ENCODE results near the gene TEX13B.

The TEX13B gene

DNA sequence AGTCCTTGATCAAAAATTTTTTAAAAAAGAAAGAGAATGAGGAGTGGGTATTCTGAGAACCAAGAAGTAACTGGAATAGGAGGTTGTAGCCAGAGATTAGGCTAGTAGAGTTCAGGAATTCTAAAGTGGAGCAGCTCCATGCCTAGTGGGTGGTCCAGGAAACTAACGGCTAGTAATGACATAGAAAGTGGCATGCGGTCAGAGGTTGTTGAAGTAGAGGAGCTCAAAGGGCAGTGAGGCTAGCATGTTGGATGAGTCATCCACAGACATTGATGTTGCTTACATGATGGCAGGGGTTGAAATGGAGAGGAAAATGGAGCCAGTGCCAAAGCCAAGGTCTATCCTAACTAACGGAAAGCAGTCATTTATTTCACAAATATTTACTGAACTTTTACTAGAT is 42.1 kb downstream of the TEX13B start:
- no peak for DNase-seq (ENCODE audit: low read depth)

DNA sequence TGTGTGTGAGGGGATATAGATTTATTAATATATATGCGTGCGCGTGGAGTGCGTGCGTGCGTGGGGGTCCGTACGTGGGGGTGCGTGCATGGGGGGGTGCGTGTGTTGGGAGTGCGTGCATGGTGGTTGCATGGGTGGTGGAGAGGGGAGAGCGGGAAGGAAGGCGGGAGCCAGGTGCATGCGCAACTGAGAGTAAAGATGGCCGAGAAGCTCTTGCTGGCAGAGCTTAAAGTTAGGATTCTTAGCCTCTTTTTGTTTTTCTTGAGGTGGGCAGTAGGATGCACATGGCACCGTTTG is 45.8 kb downstream of the TEX13B start:
- TF ChIP-seq, protein P1, sequence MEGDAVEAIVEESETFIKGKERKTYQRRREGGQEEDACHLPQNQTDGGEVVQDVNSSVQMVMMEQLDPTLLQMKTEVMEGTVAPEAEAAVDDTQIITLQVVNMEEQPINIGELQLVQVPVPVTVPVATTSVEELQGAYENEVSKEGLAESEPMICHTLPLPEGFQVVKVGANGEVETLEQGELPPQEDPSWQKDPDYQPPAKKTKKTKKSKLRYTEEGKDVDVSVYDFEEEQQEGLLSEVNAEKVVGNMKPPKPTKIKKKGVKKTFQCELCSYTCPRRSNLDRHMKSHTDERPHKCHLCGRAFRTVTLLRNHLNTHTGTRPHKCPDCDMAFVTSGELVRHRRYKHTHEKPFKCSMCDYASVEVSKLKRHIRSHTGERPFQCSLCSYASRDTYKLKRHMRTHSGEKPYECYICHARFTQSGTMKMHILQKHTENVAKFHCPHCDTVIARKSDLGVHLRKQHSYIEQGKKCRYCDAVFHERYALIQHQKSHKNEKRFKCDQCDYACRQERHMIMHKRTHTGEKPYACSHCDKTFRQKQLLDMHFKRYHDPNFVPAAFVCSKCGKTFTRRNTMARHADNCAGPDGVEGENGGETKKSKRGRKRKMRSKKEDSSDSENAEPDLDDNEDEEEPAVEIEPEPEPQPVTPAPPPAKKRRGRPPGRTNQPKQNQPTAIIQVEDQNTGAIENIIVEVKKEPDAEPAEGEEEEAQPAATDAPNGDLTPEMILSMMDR (IDR thresholded peaks at IDR 0.05; ENCODE audit: control insufficient read depth, insufficient read depth, low read depth, low read length, missing control alignments), result no peak
- no peak overlapping the region for H3K4me3 ChIP-seq (ENCODE audit: control insufficient read depth, low read depth, low read length)
- DNase-seq (ENCODE audit: low read depth), result no peak

More for the DNA sequence above, 42.1 kb downstream of the TEX13B start:
- TF ChIP-seq, protein P1 (IDR thresholded peaks at IDR 0.05; ENCODE audit: control insufficient read depth, insufficient read depth, low read depth, low read length, missing control alignments), result no peak
- H3K4me3 ChIP-seq (ENCODE audit: control insufficient read depth, low read depth, low read length), result no peak overlapping the region

DNA sequence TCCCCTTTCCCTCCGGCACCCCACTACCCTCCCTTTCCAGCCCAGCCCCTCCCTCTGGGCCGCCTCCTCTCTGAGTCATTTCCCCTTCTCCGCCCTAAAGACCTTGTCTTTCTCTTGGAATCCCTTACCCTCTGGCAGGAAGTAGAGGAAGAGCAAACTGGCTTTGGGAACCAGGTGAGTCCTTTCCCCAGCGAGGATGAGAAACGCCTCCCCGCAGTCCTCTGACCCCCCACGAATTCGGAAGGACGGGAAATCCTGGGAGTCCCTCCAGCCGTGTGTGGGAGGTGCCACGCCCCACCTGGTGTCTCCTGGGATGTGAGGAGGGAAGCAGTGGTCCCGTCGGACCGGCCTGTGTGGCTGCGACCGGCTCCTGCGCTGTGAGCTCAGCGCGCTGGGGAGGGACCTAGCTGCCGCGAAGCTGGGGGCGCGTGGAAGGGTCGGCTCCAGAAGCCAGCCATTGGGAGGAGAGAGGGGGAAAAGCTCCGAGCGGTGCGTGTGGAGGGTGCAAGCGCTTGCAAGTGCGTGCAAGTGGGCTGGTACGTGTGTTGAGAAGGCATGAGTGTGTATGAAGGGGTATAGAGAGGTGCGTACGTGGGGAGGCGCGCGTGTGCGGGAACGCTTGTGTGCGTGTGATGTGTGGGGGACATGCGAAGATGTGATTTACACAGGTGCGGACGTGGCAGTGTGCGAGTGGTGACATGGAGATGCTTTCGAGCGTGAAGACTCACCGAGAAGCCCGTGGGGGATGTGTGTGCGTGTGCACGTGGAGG is 46.3 kb downstream of the TEX13B start:
- DNase-seq (ENCODE audit: low read depth), result no peak
- no peak overlapping the region for H3K4me3 ChIP-seq (ENCODE audit: control insufficient read depth, low read depth, low read length)
- TF ChIP-seq, protein P1 (IDR thresholded peaks at IDR 0.05; ENCODE audit: control insufficient read depth, insufficient read depth, low read depth, low read length, missing control alignments), result no peak

DNA sequence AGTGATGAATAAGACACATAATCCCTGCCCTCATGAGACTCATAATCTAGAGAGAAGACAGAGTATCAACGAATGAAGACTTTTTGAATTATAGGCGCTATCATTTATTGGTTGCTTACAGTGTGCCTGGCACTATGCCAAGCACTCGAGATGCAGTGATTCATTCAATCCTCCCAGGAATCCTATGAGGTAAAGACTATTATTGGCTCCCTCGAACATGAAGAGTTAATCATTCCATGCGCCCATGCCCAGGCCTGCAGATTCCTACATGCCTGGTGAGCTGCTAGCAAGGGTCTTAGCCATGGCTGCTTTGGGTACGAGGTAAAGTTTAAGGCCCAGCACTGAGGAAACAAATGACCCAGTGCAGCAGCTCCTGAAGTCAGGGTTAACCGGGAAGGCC is 47.0 kb downstream of the TEX13B start:
- H3K4me3 ChIP-seq (ENCODE audit: control insufficient read depth, low read depth, low read length), result no peak overlapping the region
- TF ChIP-seq, protein P1 (IDR thresholded peaks at IDR 0.05; ENCODE audit: control insufficient read depth, insufficient read depth, low read depth, low read length, missing control alignments), result no peak
- no peak for DNase-seq (ENCODE audit: low read depth)

DNA sequence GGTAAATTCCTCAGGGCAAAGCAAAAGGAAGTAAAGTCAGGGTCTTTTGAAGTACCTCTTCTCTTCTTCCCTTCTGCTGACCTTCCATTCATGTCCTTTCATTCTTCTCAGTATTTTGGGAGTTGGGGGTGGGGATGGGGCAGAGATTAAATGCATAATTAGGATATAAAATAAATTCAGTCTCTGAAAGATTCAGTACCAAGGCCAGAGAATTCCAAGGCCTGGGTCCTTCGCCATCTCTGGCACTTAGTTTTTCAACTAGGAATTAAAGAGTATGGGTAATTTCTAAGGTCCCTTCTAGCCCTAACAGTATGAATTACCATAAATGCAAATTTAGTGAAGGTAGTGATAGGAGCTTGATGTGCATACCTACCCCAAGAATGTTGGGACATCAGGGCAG is 47.9 kb downstream of the TEX13B start:
- no peak overlapping the region for H3K4me3 ChIP-seq (ENCODE audit: control insufficient read depth, low read depth, low read length)
- DNase-seq (ENCODE audit: low read depth), result no peak
- TF ChIP-seq, protein P1 (IDR thresholded peaks at IDR 0.05; ENCODE audit: control insufficient read depth, insufficient read depth, low read depth, low read length, missing control alignments), result no peak
